ENCODE data around the gene PREPL. TPM values are rescaled to one million over a fixed set of nuclear protein-coding genes. Genes with fewer than 3 reads are reported as not detected.

PREPL gene
- total RNA-seq, 2 experiments from 2014 or later: 30.0 to 31.4 TPM

DNA sequence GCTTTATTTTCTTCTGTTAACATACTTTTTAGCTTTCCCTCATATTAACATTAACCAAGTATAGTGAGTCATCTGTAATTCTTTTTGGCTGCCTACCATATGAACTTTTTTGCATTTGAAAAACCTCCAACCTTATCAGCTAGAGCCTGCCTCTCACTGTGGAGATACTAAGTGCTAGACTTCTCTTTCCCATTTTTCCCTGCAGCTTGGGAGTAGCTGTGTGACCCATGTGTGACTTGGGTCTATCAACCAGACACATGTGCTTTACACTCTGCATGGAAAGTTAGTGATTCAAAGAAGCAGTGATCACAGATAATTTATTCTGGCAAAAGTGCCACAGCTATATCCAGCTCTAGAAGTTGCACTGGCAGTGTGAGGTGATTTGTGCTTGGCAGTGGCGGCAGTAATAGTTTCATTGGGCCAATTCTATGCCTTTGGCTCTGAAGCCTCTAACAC lies 36.3 kb downstream of the PREPL start:
- intact Hi-C loops (cut with DNase I, micrococcal nuclease): no loop called here
- ATAC-seq (ENCODE audit: poor library complexity) (no peak), DNase-seq (no peak)
- ChIA-PET POLR2A (interaction anchor here (0.6 to 0.8 kb wide), 2 partner anchors 34 to 683 kb away, joined by 3 read pairs; no protein-coding TSS in a partner anchor), CTCF (no interaction called here)
- Histone ChIP-seq H3K4me1 (ENCODE audit: insufficient read depth, low read length) (no peaks in the 10 kb centered on the region), H3K27ac (ENCODE audit: low read depth in 1 of 2, low read length in 2 of 2) (no peak overlapping the region), H3K27me3 (ENCODE audit: control insufficient read depth in 1 of 2, insufficient read depth in 2 of 2, low read length in 2 of 2) (no peaks in the 10 kb centered on the region), H3K4me3 (ENCODE audit: low read length) (no peak overlapping the region), H3K9me3 (ENCODE audit: control insufficient read depth in 1 of 2, insufficient read depth in 1 of 2, low read length in 2 of 2) (no peaks in the 10 kb centered on the region), H3K36me3 (ENCODE audit: insufficient read depth, low read length) (peaks cover 76% of the 10 kb centered on the region)
- H3K9me3 Mint-ChIP-seq: no peaks in the 10 kb centered on the region
- no peak overlapping the region for H3K27ac Mint-ChIP-seq
- TF ChIP-seq, protein P1, sequence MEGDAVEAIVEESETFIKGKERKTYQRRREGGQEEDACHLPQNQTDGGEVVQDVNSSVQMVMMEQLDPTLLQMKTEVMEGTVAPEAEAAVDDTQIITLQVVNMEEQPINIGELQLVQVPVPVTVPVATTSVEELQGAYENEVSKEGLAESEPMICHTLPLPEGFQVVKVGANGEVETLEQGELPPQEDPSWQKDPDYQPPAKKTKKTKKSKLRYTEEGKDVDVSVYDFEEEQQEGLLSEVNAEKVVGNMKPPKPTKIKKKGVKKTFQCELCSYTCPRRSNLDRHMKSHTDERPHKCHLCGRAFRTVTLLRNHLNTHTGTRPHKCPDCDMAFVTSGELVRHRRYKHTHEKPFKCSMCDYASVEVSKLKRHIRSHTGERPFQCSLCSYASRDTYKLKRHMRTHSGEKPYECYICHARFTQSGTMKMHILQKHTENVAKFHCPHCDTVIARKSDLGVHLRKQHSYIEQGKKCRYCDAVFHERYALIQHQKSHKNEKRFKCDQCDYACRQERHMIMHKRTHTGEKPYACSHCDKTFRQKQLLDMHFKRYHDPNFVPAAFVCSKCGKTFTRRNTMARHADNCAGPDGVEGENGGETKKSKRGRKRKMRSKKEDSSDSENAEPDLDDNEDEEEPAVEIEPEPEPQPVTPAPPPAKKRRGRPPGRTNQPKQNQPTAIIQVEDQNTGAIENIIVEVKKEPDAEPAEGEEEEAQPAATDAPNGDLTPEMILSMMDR (IDR thresholded peaks at IDR 0.05): no peak
- no peaks in the 10 kb centered on the region for H3K27me3 Mint-ChIP-seq
- no peak overlapping the region for H3K4me3 Mint-ChIP-seq
- no peaks in the 10 kb centered on the region for H3K4me1 Mint-ChIP-seq (ENCODE audit: low read depth)
- H3K36me3 Mint-ChIP-seq (ENCODE audit: low read depth): peaks cover 96% of the 10 kb centered on the region

- no peaks in the 10 kb centered on the region for H3K9me3 Mint-ChIP-seq
- H3K27me3 ChIP-seq (ENCODE audit: control insufficient read depth in 1 of 2, insufficient read depth in 2 of 2, low read length in 2 of 2): no peaks in the 10 kb centered on the region
- no peak overlapping the region for H3K27ac Mint-ChIP-seq
- H3K27ac ChIP-seq (ENCODE audit: low read depth in 1 of 2, low read length in 2 of 2): no peak overlapping the region
- no peaks in the 10 kb centered on the region for H3K4me1 ChIP-seq (ENCODE audit: insufficient read depth, low read length)
- ATAC-seq (ENCODE audit: poor library complexity): no peak
- no peaks in the 10 kb centered on the region for H3K4me1 Mint-ChIP-seq (ENCODE audit: low read depth)
- POLR2A ChIA-PET: no interaction called here
- peaks cover 97% of the 10 kb centered on the region for H3K36me3 Mint-ChIP-seq (ENCODE audit: low read depth)
- DNase-seq: no peak
- H3K27me3 Mint-ChIP-seq: no peaks in the 10 kb centered on the region
- no peak overlapping the region for H3K4me3 Mint-ChIP-seq
- TF ChIP-seq, protein P1 (IDR thresholded peaks at IDR 0.05): no peak
- intact Hi-C loops (cut with DNase I, micrococcal nuclease): no loop called here
- H3K9me3 ChIP-seq (ENCODE audit: control insufficient read depth in 1 of 2, insufficient read depth in 1 of 2, low read length in 2 of 2): no peaks in the 10 kb centered on the region
- peaks cover 66% of the 10 kb centered on the region for H3K36me3 ChIP-seq (ENCODE audit: insufficient read depth, low read length)
- CTCF ChIA-PET: no interaction called here
- H3K4me3 ChIP-seq (ENCODE audit: low read length): no peak overlapping the region
These were observed 39.9 kb downstream of the PREPL start for GRCh38 chr2:44321360-44321759.

DNA sequence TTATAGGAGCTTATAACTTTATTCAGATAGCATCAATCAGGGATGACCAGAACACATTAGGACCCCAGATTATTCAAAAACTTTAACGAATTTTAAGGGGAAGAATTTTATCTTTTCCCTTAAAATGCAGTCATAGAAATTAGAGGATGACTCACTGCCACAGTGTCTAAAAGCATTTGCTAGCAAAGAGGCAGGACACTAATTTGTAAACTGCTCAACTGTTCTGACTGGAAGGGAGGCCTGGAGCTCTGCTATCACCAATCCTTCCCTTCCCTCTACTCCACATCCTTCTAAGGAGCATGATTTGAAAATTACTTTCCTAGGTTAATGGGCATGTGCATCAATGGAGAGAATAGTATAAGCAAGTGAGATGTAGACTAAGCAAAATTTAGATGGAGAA lies 40.5 kb downstream of the PREPL start:
- ChIA-PET POLR2A (interaction anchor here (1.1 kb wide), 1 partner anchor 41 kb away, joined by 4 read pairs; the partner anchor contains the start of gene CAMKMT), CTCF (interaction anchor here (0.5 kb wide), 1 partner anchor 77 kb away, joined by 3 read pairs; no protein-coding TSS in a partner anchor)
- no peak overlapping the region for H3K4me3 Mint-ChIP-seq
- Histone ChIP-seq H3K9me3 (ENCODE audit: control insufficient read depth in 1 of 2, insufficient read depth in 1 of 2, low read length in 2 of 2) (no peaks in the 10 kb centered on the region), H3K36me3 (ENCODE audit: insufficient read depth, low read length) (peaks cover 69% of the 10 kb centered on the region), H3K27me3 (ENCODE audit: control insufficient read depth in 1 of 2, insufficient read depth in 2 of 2, low read length in 2 of 2) (no peaks in the 10 kb centered on the region), H3K27ac (ENCODE audit: low read depth in 1 of 2, low read length in 2 of 2) (no peak overlapping the region), H3K4me3 (ENCODE audit: low read length) (no peak overlapping the region), H3K4me1 (ENCODE audit: insufficient read depth, low read length) (no peaks in the 10 kb centered on the region)
- intact Hi-C loops (cut with DNase I, micrococcal nuclease): no loop called here
- H3K36me3 Mint-ChIP-seq (ENCODE audit: low read depth): peaks cover 97% of the 10 kb centered on the region
- H3K27ac Mint-ChIP-seq: no peak overlapping the region
- H3K4me1 Mint-ChIP-seq (ENCODE audit: low read depth): no peaks in the 10 kb centered on the region
- H3K27me3 Mint-ChIP-seq: no peaks in the 10 kb centered on the region
- ATAC-seq (ENCODE audit: poor library complexity) (no peak), DNase-seq (no peak)
- H3K9me3 Mint-ChIP-seq: no peaks in the 10 kb centered on the region
- TF ChIP-seq, protein P1 (IDR thresholded peaks at IDR 0.05): no peak

All from CD4-positive, alpha-beta T cell (primary cell).